ENCODE data around the gene GUF1. TPM values are rescaled to one million over a fixed set of nuclear protein-coding genes. Genes with fewer than 3 reads are reported as not detected.

GUF1 gene
- total RNA-seq (ENCODE audit: insufficient read depth, low replicate concordance) = 33.9 TPM

- peak; percentile 96 for DNase-seq (ENCODE audit: low spot score)
Measured at GRCh38 chr4:44678094-44679041, at the start of gene GUF1. GUF1 (plus strand) TSS chr4:44678420; CDS start chr4:44678623, 203 bp downstream.

DNA sequence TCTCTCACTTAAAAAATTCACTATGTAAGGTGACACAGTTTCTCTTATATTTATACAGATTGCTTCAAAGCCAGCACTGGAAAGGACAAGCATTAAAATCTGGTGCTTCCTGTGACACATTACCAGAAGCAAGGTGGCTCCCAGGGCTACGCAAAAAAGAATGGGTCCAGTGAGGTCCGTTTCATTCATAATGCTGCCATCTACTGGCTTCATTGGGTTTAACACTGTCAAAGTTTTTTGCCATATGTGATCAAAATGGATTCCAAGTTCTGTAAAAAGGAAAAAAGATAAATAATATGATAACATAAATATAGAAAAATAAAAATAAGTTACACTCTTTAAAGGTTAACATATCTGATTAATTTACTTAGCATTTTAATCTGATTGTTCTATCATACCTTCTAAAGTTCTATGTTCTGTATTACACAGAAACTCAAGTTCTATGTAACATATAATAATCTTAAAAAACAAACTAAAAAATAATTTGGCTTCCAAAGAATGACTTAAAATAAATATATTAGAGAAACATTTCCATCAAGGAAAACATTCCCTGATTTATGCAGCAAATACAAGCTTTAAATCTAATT, 48.8 kb upstream of the GUF1 start:
- DNase-seq (ENCODE audit: low spot score) = peak; percentile 45

DNA sequence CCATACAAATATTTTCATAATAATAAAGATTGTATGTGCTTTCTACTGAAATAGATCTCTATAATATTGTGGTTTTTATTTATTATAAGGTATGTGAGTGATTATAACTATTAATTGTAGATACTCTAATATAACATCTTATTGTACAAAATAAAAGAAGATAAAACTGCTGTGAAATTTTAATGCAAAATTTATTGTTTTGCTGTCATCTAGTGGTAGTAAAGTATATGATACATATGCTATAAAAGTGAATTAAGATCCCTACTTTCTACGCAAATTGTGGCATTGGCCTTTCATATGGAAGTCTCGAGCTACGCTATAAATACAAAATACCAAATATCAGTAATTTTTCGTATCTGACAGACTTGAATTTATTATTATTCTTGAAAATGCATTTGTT, 46.1 kb upstream of the GUF1 start:
- no peak for DNase-seq (ENCODE audit: low spot score)

DNA sequence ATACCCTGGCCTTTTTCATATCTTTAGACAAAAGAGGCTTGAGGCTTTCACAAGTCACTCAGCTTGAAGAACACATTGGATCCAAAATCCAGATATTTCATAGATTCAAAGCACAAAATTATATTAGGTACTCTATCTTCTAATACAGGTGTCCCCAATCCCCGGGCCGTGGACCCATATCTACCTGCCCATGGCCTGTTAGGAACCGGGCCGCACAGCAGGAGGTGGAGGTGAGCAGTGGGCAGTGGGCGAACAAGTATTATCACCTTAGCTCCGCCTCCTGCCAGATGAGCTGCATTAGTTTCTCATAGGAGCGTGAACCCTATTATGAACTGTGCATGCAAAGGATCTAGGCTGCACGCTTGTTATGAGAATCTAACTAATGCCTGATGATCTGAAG, 45.5 kb upstream of the GUF1 start:
- DNase-seq (ENCODE audit: low spot score) = no peak

DNA sequence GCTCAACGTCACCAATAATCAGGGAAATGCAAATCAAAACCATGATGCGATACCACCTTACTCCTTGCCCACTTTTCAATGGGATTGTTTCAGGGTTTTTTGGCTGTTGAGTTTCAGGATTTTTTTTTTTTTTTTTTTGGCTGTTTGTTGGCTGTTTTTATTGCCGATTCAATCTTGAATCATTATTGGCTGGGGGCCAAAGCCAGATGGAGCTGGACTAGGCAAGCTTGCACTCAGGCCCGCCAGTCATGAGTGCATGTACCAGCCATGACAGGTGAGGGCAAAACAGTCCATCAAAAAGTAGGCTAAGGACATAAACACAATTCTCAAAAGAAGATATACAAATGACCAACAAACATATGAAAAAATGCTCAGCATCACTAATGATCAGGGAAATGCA, 40.1 kb upstream of the GUF1 start:
- DNase-seq (ENCODE audit: low spot score) = no peak

- DNase-seq (ENCODE audit: low spot score) = no peak
Measured at GRCh38 chr4:44646151-44646550, 32.1 kb upstream of the GUF1 start.

- DNase-seq (ENCODE audit: low spot score) = no peak
Measured at GRCh38 chr4:44651425-44651824, 26.8 kb upstream of the GUF1 start, which contains the start of gene YIPF7. YIPF7 (minus strand) TSS chr4:44651625; CDS start chr4:44650100, 1,525 bp downstream.

DNA sequence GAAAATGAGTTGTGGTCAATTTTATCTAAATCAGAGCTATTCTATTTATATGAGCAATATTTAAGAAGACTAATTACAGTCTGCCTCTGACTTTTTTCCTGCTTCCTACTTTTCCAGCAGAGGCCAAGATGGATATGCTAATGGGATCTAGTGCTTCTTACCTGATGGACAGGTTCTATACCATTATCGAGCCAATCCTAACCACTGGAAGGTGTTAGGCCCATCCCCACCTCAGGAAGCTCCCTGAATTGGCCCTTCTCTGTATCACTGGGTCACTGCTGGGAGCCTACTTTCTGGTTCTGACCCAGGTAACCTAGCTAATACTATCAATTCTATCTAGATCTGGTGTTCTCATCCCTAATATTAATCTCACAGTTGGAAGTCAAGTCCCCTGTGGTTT, 26.2 kb upstream of the GUF1 start:
- DNase-seq (ENCODE audit: low spot score) = no peak

DNA sequence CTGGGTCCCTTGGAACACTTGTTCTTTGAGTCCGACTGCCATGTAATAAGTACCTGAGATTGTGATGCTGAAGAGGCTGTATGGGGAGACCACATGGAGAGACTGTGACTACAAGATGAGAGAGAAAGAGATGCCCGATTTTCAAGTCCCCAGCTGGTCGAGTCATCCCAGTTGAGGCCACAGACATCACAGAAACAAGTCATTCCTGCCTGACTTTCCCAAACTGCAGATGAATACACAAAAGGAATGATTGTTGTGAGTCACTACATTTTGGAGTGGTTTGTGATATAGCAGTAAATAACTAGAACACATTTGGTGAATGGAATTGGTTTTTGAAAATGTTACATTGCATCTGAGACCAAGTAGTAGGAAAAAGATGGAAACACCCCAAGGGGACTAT, 17.8 kb upstream of the GUF1 start:
- no peak for DNase-seq (ENCODE audit: low spot score)

GRCh38 chr4:44661940-44662622, 16.1 kb upstream of the GUF1 start:
- no peak for DNase-seq (ENCODE audit: low spot score)

- DNase-seq (ENCODE audit: low spot score) = no peak
Measured at GRCh38 chr4:44662623-44663005, 15.6 kb upstream of the GUF1 start.

GRCh38 chr4:44663539-44664263, 14.5 kb upstream of the GUF1 start:
- DNase-seq (ENCODE audit: low spot score) = no peak

DNA sequence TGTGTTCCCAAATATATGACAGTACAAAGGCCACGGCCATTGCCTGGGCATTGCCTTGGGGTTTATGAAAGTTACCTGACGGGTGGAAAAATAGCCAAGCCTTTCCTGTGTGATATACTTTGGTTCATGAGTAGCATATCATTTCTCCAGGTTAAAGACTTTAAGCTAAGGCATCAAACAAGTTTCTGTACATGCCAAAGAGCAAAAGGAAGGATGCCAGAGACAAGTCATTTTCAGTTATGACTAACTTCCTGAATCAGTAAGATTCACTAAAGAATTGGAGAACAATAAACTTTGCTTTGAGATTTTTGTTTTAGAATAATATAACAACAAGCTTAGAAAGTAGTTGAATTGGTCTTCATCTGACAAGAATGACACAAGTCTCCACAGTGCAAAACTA, 9.7 kb upstream of the GUF1 start:
- DNase-seq (ENCODE audit: low spot score) = no peak

DNA sequence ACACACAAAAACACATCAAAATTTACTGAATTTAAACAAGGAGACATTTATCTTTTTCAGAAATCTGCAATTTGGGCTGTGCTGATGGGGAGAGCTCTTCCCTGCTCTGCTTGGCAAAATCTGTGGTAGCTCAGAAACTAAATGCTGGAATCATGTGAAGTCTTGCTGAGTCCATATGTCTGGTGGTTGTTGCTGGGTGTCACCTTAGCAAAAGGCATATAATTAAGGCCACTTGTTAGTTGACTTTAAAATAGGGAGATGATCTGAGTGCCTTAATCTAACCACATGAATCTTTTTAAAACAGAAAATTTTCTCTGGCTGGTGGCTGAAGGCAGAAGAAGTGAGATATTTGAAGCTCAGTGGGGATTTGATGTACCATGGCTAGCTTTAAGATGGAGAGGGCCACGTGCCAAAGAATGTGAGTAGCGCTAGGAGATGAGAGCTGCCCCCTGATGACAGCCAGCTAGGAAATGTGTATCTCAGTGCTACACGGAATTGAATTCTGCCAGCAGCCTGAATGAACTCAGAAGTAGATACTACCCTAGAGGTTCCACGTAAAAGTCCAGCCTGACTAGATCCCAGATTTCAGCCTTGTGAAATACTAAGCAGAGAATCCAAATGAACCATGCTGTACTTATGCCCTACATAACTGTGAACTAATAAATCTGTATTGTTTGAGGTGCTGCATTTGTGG, 7.6 kb upstream of the GUF1 start:
- DNase-seq (ENCODE audit: low spot score) = peak; percentile 3

GRCh38 chr4:44671636-44672035, 6.6 kb upstream of the GUF1 start:
- DNase-seq (ENCODE audit: low spot score) = no peak

DNA sequence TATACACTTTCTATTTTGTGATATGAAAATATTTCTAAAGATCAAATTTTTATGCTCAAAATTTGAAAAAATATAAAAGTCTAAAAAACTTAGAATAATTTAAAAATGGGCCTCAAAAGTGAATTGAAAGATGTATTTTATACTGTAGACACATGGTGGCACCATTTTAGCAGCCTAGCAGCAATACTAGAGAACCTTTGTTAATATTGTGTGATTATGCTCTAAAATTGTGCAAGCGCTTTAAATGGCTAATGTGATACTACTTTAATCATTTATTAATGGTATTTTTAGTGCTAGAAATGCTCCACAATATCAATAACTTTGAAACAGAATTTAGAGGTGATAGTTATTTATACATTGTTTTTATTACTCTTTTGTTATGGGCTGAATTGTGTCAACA, 3.7 kb upstream of the GUF1 start:
- no peak for DNase-seq (ENCODE audit: low spot score)

DNA sequence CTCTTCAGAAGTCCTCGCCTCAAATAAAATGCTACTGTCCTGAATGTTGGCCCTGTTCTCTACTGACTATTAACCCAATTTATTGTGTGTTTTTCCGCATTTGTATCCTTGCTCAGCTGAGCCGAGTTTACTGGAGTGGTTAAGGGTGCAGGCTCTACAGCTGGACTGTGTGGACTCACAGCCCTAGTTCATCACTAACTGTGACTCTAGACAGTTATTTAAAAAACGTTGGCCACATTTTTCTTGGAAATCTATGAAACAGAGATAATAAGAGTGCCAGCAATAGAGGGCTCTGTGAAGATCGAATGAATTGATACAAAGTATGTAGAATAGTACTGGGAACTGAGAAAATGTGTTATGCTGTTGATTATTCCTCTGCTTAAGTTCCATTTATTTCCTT, 2.9 kb upstream of the GUF1 start:
- no peak for DNase-seq (ENCODE audit: low spot score)

- DNase-seq (ENCODE audit: low spot score) = no peak
Measured at GRCh38 chr4:44679060-44679459, 840 bp downstream of the GUF1 start.

GRCh38 chr4:44684648-44685047, 6.4 kb downstream of the GUF1 start:
- DNase-seq (ENCODE audit: low spot score) = no peak

- no peak for DNase-seq (ENCODE audit: low spot score)
Measured at GRCh38 chr4:44700427-44700826, 22.2 kb downstream of the GUF1 start.

GRCh38 chr4:44701037-44701436, 22.8 kb downstream of the GUF1 start:
- DNase-seq (ENCODE audit: low spot score) = no peak
